HG03045 (cell line): ENCODE measurements around the gene ALKBH5.

Experiments
- ATAC-seq: cut with Tn5 transposase; IDR thresholded peaks from one replicate; pipeline ENCODE4 v1.9.1; 2021; ENCODE audit warnings: mild to moderate bottlenecking, moderate library complexity; ENCODE audit not compliant: unreplicated experiment

ALKBH5 gene

GRCh38 chr17:18236494-18236893, 52.9 kb downstream of the ALKBH5 start:
- no peak for ATAC-seq

GRCh38 chr17:18237461-18237860, 53.8 kb downstream of the ALKBH5 start:
- ATAC-seq, result no peak

GRCh38 chr17:18238299-18238698, 54.7 kb downstream of the ALKBH5 start:
- ATAC-seq, result no peak

- ATAC-seq, result no peak
These were observed 56.8 kb downstream of the ALKBH5 start for GRCh38 chr17:18240449-18240848.

- no peak for ATAC-seq
These were observed 57.7 kb downstream of the ALKBH5 start for GRCh38 chr17:18241229-18241871.

- no peak for ATAC-seq
These were observed 61.6 kb downstream of the ALKBH5 start for GRCh38 chr17:18245038-18245776.

GRCh38 chr17:18246109-18246725, 62.6 kb downstream of the ALKBH5 start:
- ATAC-seq, result no peak

- no peak for ATAC-seq
These were observed 63.4 kb downstream of the ALKBH5 start for GRCh38 chr17:18246880-18247612.

GRCh38 chr17:18247613-18248001, 64.0 kb downstream of the ALKBH5 start:
- no peak for ATAC-seq

- ATAC-seq, result no peak
These were observed 64.7 kb downstream of the ALKBH5 start for GRCh38 chr17:18248300-18248731.

- ATAC-seq, result no peak
These were observed 65.2 kb downstream of the ALKBH5 start for GRCh38 chr17:18248811-18249210.

- ATAC-seq, result no peak
These were observed 66.6 kb downstream of the ALKBH5 start for GRCh38 chr17:18250259-18250658.

GRCh38 chr17:18250708-18251107, 67.1 kb downstream of the ALKBH5 start:
- ATAC-seq, result no peak

- ATAC-seq, result no peak
These were observed 67.6 kb downstream of the ALKBH5 start for GRCh38 chr17:18251204-18251603.

- ATAC-seq, result no peak
These were observed 68.5 kb downstream of the ALKBH5 start for GRCh38 chr17:18252160-18252559.

- no peak for ATAC-seq
These were observed 69.7 kb downstream of the ALKBH5 start for GRCh38 chr17:18253187-18253884.

GRCh38 chr17:18253947-18254821, 70.6 kb downstream of the ALKBH5 start:
- no peak for ATAC-seq

- no peak for ATAC-seq
These were observed 71.4 kb downstream of the ALKBH5 start for GRCh38 chr17:18254888-18255649.

- no peak for ATAC-seq
These were observed 72.7 kb downstream of the ALKBH5 start for GRCh38 chr17:18256351-18256750.
